Effector memory CD8-positive, alpha-beta T cell (primary cell): ENCODE results near the gene SNUPN.
"Not testable (repeated sequence)": the region's sequence is repeated elsewhere in the genome, so short reads cannot be mapped to it uniquely, and the experiment has no call there.

Experiments
- ATAC-seq: fragments of 150-1000 bp; cut with Tn5 transposase; replicated peaks from 2 replicates; pipeline ENCODE4 v1.10.0; 2021; ENCODE audit warnings: mild to moderate bottlenecking, moderate library complexity
- DNase-seq, 3 experiments: peaks; one replicate each; pipeline ENCODE4 v3.0.0; 2021
- H3K27ac Mint-ChIP-seq, 2 donors: one replicate each; pipeline ENCODE4 v1.8.0; 2022; ENCODE audit warnings: mild to moderate bottlenecking in 2 of 2, mixed read lengths in 2 of 2, moderate library complexity in 2 of 2
- H3K27me3 Mint-ChIP-seq, 2 donors: one replicate each; pipeline ENCODE4 v1.8.0; 2022; ENCODE audit warnings: mixed read lengths in 2 of 2
- H3K36me3 Mint-ChIP-seq: one replicate; pipeline ENCODE4 v1.8.0; 2022; ENCODE audit warnings: mild to moderate bottlenecking, moderate library complexity, mixed read lengths; ENCODE audit not compliant: insufficient read depth
- H3K4me1 Mint-ChIP-seq, 2 donors: one replicate each; pipeline ENCODE4 v1.8.0; 2022; ENCODE audit warnings: low read depth in 2 of 2, mixed read lengths in 2 of 2
- H3K4me3 Mint-ChIP-seq, 2 donors: one replicate each; pipeline ENCODE4 v1.8.0; 2022; ENCODE audit warnings: mild to moderate bottlenecking in 2 of 2, mixed read lengths in 2 of 2, moderate library complexity in 2 of 2
- H3K9me3 Mint-ChIP-seq, 2 donors: one replicate each; pipeline ENCODE4 v1.8.0; 2022; ENCODE audit warnings: mixed read lengths in 2 of 2

The SNUPN gene

DNA sequence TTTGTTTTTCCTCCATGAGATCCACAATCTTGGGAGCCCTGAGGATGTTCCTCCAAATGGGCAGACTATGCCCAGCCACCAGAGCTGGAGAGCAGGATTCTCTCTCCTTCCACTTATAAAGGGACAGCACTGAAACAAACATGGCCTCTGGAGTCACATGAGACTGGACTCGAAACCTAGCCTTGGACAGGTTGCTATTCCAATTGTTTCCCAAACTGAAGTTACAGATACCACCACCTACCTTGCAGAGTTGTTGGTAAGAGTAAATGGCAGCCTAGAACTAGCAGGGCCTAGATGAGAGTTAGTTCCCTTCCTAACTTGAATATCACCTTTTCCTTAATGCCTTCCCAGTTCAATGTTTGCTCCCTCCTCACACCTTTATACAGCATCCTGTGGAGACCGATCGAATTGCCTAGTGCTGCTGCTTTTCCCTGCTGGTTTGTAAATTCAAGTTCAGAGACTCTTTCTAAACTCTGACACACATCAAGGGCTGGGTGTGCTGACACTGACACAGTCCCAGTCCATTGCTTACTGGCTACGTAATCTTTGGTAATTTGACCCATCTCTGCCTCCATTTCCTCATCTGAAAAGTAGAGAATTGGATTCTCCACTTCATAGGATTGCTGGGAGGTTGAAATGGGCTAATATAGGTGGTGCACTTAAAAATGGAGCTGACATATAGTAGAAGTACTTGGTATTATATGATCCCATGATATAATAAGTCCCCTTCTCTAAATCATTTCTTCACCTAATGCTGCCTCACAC lies 11.9 kb upstream of the SNUPN start:
- H3K4me1 Mint-ChIP-seq = peaks cover 33 to 34% of the 10 kb centered on the region in 2 donors
- no peaks in the 10 kb centered on the region for H3K9me3 Mint-ChIP-seq
- H3K36me3 Mint-ChIP-seq = peaks cover 35% of the 10 kb centered on the region
- DNase-seq (no peak), ATAC-seq (no peak)
- peak overlapping the region; percentile 88 to 91 for H3K4me3 Mint-ChIP-seq
- no peaks in the 10 kb centered on the region for H3K27me3 Mint-ChIP-seq
- H3K27ac Mint-ChIP-seq = no peak overlapping the region

DNA sequence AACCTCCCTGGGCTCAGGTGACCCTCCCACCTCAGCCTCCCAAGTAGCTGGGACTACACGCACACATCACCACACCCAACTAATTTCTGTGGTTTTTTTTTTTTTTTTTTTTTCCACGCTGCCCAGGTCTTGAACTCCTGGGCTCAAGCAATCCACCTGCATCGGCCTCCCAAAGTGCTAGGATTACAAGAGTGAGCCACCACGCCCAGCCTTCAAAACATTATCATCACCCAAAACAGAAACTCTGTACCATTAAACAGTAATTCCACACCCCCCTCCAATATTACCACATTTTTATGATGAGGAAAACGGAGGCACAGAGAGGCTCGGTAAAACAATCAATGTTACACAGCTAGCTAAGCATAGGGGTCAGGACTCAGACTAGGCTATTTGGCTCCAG lies 10.5 kb upstream of the SNUPN start:
- Mint-ChIP-seq H3K36me3 (peaks cover 35% of the 10 kb centered on the region), H3K27me3 (no peaks in the 10 kb centered on the region), H3K4me1 (peaks cover 28 to 32% of the 10 kb centered on the region in 2 donors), H3K9me3 (no peaks in the 10 kb centered on the region), H3K27ac (no peak overlapping the region), H3K4me3 (no peak overlapping the region)
- DNase-seq = no peak
- ATAC-seq = no peak

DNA sequence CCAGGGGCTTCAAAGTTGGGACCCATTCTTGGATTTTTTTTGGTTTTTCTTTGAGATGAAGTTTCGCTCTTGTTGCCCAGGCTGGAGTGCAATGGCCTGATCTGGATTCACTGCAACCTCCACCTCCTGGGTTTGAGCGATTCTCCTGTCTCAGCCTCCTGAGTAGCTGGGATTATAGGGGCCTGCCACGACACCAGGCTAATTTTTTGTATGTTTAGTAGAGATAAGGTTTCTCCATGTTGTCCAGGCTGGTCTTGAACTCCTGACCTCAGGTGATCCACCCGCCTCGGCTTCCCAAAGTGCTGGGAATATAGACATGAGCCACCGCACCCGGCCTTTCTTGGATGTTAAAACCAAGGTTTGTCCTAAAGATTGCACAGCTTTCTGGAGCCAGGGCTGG lies 8.4 kb upstream of the SNUPN start:
- peaks cover 16% of the 10 kb centered on the region for H3K36me3 Mint-ChIP-seq
- peaks cover 21 to 22% of the 10 kb centered on the region in 2 donors for H3K4me1 Mint-ChIP-seq
- H3K27ac Mint-ChIP-seq = peak overlapping the region in 1 of 2 donors; percentile 51
- not testable (repeated sequence) for H3K27me3 Mint-ChIP-seq, ATAC-seq, H3K4me3 Mint-ChIP-seq, DNase-seq, H3K9me3 Mint-ChIP-seq

DNA sequence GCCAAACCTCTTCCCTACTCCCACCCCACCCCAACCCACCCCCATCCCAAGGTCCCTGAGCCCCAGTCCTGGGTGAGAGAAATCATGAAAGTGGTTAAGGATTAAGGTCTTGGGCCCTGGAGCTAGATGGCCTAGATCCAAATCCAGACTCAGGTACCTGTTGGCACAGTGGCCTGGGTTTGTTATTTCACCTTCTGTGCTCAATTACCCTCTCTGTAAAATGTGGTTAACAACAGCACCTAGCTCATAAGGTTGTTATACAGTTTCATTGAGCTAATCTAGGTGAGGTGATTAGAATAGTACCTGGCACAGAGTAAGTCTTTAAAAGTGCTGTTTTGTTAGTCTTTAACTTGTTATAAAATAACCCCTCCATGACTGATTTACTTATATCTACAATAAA lies 6.4 kb upstream of the SNUPN start:
- Mint-ChIP-seq H3K27ac (no peak overlapping the region), H3K4me3 (no peak overlapping the region), H3K4me1 (peaks cover 2 to 5% of the 10 kb centered on the region in 2 donors), H3K27me3 (no peaks in the 10 kb centered on the region), H3K36me3 (peaks cover 12% of the 10 kb centered on the region), H3K9me3 (no peaks in the 10 kb centered on the region)
- DNase-seq = no peak
- ATAC-seq = no peak

DNA sequence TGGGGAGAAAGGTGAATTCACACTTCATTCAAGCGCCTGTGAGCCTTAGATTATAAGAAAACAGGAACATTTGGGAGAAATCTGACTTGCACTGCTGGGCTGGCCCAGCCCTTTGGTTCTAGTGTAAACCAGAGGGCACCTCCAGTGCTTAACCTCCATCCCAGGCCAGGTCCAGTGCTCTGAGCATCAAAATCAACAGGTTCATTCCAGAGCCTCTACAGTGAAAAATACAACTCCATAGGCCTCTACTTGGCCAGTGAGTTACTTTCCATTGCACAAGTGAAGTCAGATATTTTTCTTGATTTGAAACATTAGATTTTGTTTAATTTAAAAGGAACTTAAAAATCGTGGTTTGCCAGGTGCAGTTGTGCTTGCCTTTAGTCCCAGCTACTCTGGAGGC lies 3.0 kb downstream of the SNUPN start:
- Mint-ChIP-seq H3K27me3 (no peaks in the 10 kb centered on the region), H3K27ac (no peak overlapping the region), H3K4me3 (no peak overlapping the region), H3K9me3 (no peaks in the 10 kb centered on the region), H3K4me1 (peaks cover 24 to 25% of the 10 kb centered on the region in 2 donors), H3K36me3 (peaks cover 43% of the 10 kb centered on the region)
- ATAC-seq (no peak), DNase-seq (no peak)

DNA sequence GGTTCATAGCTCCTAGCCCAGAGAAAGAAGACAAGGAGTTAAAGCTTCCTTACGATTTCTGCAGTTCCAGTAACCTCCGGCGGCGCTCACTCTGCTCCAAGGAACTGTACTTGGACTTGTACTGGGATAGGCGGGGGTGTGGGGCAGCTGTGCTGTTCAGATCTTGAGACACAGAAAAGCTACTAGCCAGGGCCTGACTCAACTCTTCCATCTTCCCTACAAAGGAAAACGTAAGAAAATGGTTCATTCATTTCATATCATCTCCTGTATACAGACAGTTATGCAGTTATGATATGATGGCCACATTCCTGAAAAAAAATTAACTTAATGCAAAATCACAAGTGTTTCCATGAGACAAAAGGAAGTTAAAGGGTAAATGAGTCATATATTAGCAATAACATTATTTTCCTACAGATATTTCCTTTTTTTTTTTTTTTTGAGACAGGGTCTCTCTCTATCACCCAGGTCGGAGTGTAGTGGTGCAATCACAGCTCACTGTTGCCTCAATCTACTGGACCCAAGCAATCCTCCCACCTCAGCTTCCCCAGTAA lies 4.6 kb downstream of the SNUPN start:
- Mint-ChIP-seq H3K9me3 (no peaks in the 10 kb centered on the region), H3K27ac (peak overlapping the region; percentile 75 to 91), H3K4me3 (peak overlapping the region; percentile 3 to 32), H3K27me3 (no peaks in the 10 kb centered on the region), H3K4me1 (peaks cover 18 to 20% of the 10 kb centered on the region in 2 donors), H3K36me3 (peaks cover 51% of the 10 kb centered on the region)
- DNase-seq (no peak), ATAC-seq (no peak)

DNA sequence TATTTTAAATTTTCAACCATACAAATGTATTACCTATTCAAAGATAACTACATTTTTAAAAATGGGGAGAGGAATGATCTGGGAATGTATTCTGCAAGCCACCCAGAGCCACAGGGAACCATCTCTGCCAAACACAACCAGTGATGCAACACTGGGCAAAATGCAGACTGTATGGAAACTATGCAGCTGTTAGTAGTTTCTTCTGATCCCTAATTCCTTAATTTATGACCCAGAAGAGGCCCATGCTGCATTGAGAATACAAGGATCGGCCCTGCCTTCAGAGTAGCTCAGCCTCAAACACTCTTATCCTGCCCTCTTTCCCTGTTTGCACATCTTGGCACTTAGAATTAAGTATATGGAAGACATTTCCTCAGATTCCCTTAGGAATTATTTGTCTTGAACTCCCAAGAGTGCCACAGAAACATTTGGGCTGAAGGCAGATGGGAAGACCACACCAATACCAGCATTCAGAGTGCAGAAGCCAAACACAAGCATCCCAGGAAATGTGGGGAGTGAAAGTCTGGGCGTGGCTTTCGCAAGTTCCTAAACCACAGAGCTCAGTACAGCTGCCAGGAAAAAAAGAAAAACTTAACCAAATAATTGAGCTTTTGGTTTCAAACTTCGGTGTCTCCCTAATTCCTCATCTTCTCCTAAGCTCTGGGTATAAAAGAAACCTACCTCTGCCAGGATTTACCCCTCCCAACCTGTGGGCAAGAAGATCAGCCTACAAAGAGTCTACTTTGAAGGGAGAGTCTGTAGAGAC lies 5.3 kb downstream of the SNUPN start:
- peaks cover 16 to 18% of the 10 kb centered on the region in 2 donors for H3K4me1 Mint-ChIP-seq
- H3K4me3 Mint-ChIP-seq = peak overlapping the region in 1 of 2 donors; percentile 32
- peak overlapping the region; percentile 75 to 91 for H3K27ac Mint-ChIP-seq
- H3K9me3 Mint-ChIP-seq = no peaks in the 10 kb centered on the region
- no peak for ATAC-seq
- DNase-seq = no peak
- no peaks in the 10 kb centered on the region for H3K27me3 Mint-ChIP-seq
- H3K36me3 Mint-ChIP-seq = peaks cover 51% of the 10 kb centered on the region

DNA sequence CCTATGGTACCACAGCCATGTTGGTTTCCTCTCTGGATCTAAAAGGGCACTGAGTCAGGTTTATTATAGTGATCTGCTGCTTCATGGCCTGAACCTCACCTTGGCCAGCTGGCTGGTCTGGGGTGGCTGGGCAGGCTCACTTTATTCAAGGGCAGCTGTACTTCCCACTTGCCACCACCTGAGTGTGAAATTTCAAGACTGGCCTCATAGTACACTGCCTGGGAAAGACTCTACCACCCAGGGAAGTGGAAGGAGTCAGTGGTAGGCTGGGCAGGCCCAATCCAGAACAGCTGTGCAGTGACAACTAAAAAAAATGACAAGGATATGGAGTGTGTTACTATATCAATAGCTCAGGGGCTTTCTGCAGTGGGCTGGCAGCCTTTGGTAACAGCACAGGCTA lies 8.8 kb downstream of the SNUPN start:
- Mint-ChIP-seq H3K4me3 (no peak overlapping the region), H3K36me3 (peaks cover 62% of the 10 kb centered on the region), H3K27me3 (no peaks in the 10 kb centered on the region), H3K4me1 (peaks cover 16 to 20% of the 10 kb centered on the region in 2 donors), H3K27ac (peak overlapping the region in 1 of 2 donors; percentile 24), H3K9me3 (no peaks in the 10 kb centered on the region)
- ATAC-seq (no peak), DNase-seq (no peak)

DNA sequence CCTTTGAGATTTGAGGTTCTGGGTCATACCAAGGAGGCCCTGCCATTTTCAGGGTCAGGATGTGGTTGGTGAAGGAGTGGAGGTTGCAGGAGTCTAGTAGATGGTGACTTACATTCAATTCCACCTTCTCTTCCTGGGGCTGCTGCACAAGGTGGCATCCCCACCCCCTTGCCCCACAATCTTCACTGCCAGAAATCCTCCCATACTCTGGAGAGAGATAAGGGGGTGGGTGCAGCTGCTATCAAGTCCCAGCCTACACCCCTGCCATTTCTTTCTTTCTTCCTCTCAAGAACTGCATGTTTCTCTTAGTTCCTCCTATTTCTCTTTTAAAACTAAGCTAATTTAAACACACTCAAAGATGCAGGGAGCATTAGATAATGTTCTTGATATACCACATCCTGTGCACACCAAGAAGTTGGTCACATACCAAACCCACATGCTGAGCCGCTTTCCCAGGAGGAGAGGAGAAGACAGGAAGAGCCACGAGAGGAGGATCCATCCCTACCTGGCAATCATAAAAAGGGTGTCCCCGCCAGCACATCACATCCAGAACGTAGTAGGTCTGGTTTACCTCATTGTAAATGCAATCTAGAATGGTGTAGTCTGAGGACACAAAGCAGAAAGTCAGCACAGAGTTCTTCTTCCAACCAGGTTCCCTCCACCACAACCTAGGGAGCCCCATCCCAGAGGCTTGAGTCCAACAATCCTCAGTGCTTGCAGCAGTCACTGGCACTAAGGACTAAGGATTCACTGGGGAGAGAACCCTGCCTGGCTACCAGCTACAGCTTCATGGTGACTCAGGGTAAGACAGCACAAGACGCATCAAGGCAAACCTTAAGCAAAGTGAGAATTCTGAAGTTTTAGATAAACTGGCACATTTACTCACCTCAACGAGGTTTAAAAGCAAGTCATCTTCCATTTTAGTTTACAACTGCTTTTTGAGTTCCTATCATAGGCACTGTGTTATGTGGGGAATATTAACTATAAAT lies 18.5 kb downstream of the SNUPN start:
- H3K36me3 Mint-ChIP-seq = peaks cover 57% of the 10 kb centered on the region
- no peaks in the 10 kb centered on the region for H3K9me3 Mint-ChIP-seq
- no peaks in the 10 kb centered on the region for H3K27me3 Mint-ChIP-seq
- peak overlapping the region; percentile 75 to 86 for H3K27ac Mint-ChIP-seq
- peaks cover 36 to 41% of the 10 kb centered on the region in 2 donors for H3K4me1 Mint-ChIP-seq
- DNase-seq (peak in 2 of 3 experiments; percentile 6 to 22), ATAC-seq (peak; percentile 82)
- H3K4me3 Mint-ChIP-seq = peak overlapping the region; percentile 66 to 67

DNA sequence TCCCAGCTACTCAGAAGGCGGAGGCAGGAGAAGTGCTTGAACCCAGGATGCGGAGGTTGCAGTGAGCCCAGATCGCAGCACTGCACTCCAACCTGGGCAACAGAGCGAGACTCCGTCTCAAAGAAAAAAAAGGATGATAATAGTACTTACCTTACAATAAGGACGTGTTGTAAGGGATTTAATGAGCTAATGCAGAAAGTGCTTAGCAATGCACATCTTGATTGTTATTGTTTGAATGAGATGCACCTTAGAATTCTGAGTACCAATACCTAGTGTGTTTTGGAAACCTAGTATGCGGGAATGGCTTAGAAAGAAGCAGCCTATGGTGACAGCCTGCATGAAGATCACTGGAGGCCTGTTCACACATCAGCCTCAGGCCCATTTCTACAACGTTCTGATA lies 19.5 kb downstream of the SNUPN start:
- Mint-ChIP-seq H3K36me3 (peaks cover 62% of the 10 kb centered on the region), H3K4me1 (peaks cover 36 to 41% of the 10 kb centered on the region in 2 donors), H3K27me3 (no peaks in the 10 kb centered on the region), H3K9me3 (no peaks in the 10 kb centered on the region), H3K27ac (peak overlapping the region; percentile 75 to 86), H3K4me3 (peak overlapping the region; percentile 66 to 67)
- ATAC-seq (no peak), DNase-seq (no peak)

DNA sequence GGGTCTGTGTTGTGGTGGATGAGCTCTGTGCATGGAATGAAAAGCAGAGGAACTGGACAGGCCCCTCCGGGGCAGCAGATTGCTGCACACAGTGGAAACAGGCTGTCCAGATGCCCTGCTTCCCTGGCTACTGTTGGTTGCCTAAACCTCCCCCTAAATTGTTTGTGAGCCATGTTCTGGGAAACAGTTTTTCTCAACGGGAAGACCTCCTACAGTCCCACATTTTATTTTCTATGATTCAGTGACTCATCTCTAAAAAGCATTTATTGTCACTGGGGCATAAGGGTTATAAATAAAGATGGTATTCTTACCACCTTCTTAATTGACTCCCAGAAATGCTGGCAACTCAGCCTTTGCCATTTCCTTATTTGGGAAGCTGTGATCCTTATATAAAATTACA lies 26.1 kb downstream of the SNUPN start:
- no peak overlapping the region for H3K4me3 Mint-ChIP-seq
- H3K27me3 Mint-ChIP-seq = no peaks in the 10 kb centered on the region

DNA sequence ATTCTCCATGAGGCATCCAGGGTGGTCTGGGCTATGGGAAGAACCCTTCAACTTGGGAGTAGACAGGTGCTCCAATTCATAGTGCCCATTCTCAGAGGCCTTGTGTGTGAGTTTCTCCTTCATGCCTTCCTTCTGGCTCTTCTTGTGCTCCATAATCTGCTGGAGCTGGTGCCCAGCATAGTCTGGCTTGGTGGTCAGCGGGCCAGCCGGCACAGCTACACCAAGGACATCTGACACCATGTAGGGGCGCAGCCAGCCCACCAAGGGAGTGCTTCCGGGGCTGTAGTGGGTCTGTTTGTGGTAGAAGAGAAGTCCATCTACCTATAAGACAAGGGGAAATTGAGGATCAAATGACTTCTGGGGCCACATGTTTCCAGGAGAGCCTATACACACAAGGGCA lies 27.2 kb downstream of the SNUPN start:
- peaks cover 18 to 20% of the 10 kb centered on the region in 2 donors for H3K4me1 Mint-ChIP-seq
- H3K36me3 Mint-ChIP-seq = peaks cover 30% of the 10 kb centered on the region
- H3K27ac Mint-ChIP-seq = peak overlapping the region; percentile 17 to 61
- DNase-seq (no peak), ATAC-seq (no peak)
- H3K27me3 Mint-ChIP-seq = no peaks in the 10 kb centered on the region
- H3K9me3 Mint-ChIP-seq = no peaks in the 10 kb centered on the region
- peak overlapping the region in 1 of 2 donors; percentile 27 for H3K4me3 Mint-ChIP-seq

More for the DNA sequence above, 26.1 kb downstream of the SNUPN start:
- H3K36me3 Mint-ChIP-seq = peaks cover 31% of the 10 kb centered on the region
- peaks cover 18 to 20% of the 10 kb centered on the region in 2 donors for H3K4me1 Mint-ChIP-seq
- DNase-seq = no peak
- ATAC-seq = no peak
- peak overlapping the region in 1 of 2 donors; percentile 17 for H3K27ac Mint-ChIP-seq
- H3K9me3 Mint-ChIP-seq = no peaks in the 10 kb centered on the region
